GM19467 (cell line): ENCODE data around the gene MANSC1.

Experiments used
- ATAC-seq: cut with Tn5 transposase; IDR thresholded peaks from one replicate; pipeline ENCODE4 v1.9.1; 2021; ENCODE audit warnings: mild to moderate bottlenecking, moderate library complexity; ENCODE audit not compliant: unreplicated experiment

The MANSC1 gene

GRCh38 chr12:12349711-12350665 is at the start of gene MANSC1:
TSS of gene MANSC1 (minus strand) at chr12:12350242. CDS start at chr12:12343314, 6,928 bp downstream.
- ATAC-seq = no peak

GRCh38 chr12:12399161-12399560 is 49.1 kb upstream of the MANSC1 start:
- ATAC-seq = no peak

GRCh38 chr12:12398026-12398859 is 48.2 kb upstream of the MANSC1 start:
- ATAC-seq = no peak

GRCh38 chr12:12397184-12397583 is 47.1 kb upstream of the MANSC1 start:
- ATAC-seq = no peak

- ATAC-seq = no peak
Observed at GRCh38 chr12:12396694-12397093, 46.7 kb upstream of the MANSC1 start.

- no peak for ATAC-seq
Observed at GRCh38 chr12:12393171-12393570, 43.1 kb upstream of the MANSC1 start.

- ATAC-seq = no peak
Observed at GRCh38 chr12:12392413-12392812, 42.4 kb upstream of the MANSC1 start.

- no peak for ATAC-seq
Observed at GRCh38 chr12:12387501-12387900, 37.5 kb upstream of the MANSC1 start.

GRCh38 chr12:12384571-12385340 is 34.7 kb upstream of the MANSC1 start:
- no peak for ATAC-seq

- ATAC-seq = no peak
Observed at GRCh38 chr12:12381982-12382381, 31.9 kb upstream of the MANSC1 start.

GRCh38 chr12:12380949-12381593 is 31.0 kb upstream of the MANSC1 start:
- no peak for ATAC-seq

- ATAC-seq = no peak
Observed at GRCh38 chr12:12379831-12380730, 30.0 kb upstream of the MANSC1 start.

GRCh38 chr12:12378616-12379015 is 28.6 kb upstream of the MANSC1 start:
- ATAC-seq = no peak

GRCh38 chr12:12376646-12377448 is 26.8 kb upstream of the MANSC1 start:
- no peak for ATAC-seq

GRCh38 chr12:12372946-12373722 is 23.1 kb upstream of the MANSC1 start:
- ATAC-seq = no peak

GRCh38 chr12:12367482-12367998 is 17.5 kb upstream of the MANSC1 start:
- no peak for ATAC-seq

- no peak for ATAC-seq
Observed at GRCh38 chr12:12366701-12367481, 16.8 kb upstream of the MANSC1 start.
